Hepatocyte (in vitro differentiated cells): ENCODE results near the gene LYZ. TPM values are rescaled to one million over a fixed set of nuclear protein-coding genes. Genes with fewer than 3 reads are reported as not detected.

Source experiments
- DNase-seq: peaks from one replicate; pipeline ENCODE4 v3.0.0-alpha.2; 2016; ENCODE audit warnings: low spot score
- H2AFZ ChIP-seq: fragments of 200-600 bp; sonication (generic); 2 replicates; pipeline ENCODE4 v1.6.0; 2016; ENCODE audit warnings: antibody characterized with exemption, mild to moderate bottlenecking
- H3K27ac ChIP-seq: fragments of 200-600 bp; sonication (generic); 2 replicates; pipeline ENCODE4 v1.5.1; 2016; ENCODE audit warnings: mild to moderate bottlenecking
- H3K27me3 ChIP-seq: fragments of 200-600 bp; sonication (generic); 2 replicates; pipeline ENCODE4 v1.6.1; 2016
- H3K36me3 ChIP-seq: fragments of 200-600 bp; sonication (generic); replicated peaks from 2 replicates; pipeline ENCODE4 v1.5.1; 2016; ENCODE audit warnings: low read depth; ENCODE audit not compliant: insufficient read depth
- H3K4me1 ChIP-seq: fragments of 200-600 bp; sonication (generic); 2 replicates; pipeline ENCODE4 v1.5.1; 2016; ENCODE audit warnings: mild to moderate bottlenecking, moderate library complexity; ENCODE audit not compliant: insufficient read depth
- H3K4me2 ChIP-seq: fragments of 200-600 bp; sonication (generic); 2 replicates; pipeline ENCODE4 v1.6.0; 2016
- H3K4me3 ChIP-seq: fragments of 200-600 bp; sonication (generic); 2 replicates; pipeline ENCODE4 v1.5.1; 2016; ENCODE audit warnings: mild to moderate bottlenecking
- H3K79me2 ChIP-seq: fragments of 200-600 bp; sonication (generic); 2 replicates; pipeline ENCODE4 v1.6.0; 2017; ENCODE audit warnings: mild to moderate bottlenecking
- H3K9me2 ChIP-seq: fragments of 200-600 bp; sonication (generic); replicated peaks from 2 replicates; pipeline ENCODE4 v1.6.0; 2017; ENCODE audit warnings: mild to moderate bottlenecking; ENCODE audit not compliant: insufficient read depth
- H3K9me3 ChIP-seq: fragments of 200-600 bp; sonication (generic); 2 replicates; pipeline ENCODE4 v1.5.1; 2016; ENCODE audit warnings: low read depth, mild to moderate bottlenecking
- H4K20me1 ChIP-seq: fragments of 200-600 bp; sonication (generic); 2 replicates; pipeline ENCODE4 v1.6.0; 2016; ENCODE audit warnings: mild to moderate bottlenecking; ENCODE audit not compliant: insufficient read depth, poor library complexity, severe bottlenecking
- CTCF ChIP-seq: fragments of 200-600 bp; sonication (generic); IDR thresholded peaks from 2 replicates; pipeline ENCODE4 v1.5.1; 2016; ENCODE audit warnings: antibody characterized with exemption, mild to moderate bottlenecking; ENCODE audit not compliant: poor library complexity
- EZH2 ChIP-seq: fragments of 200-600 bp; sonication (generic); IDR thresholded peaks from 2 replicates; pipeline ENCODE4 v1.6.1; 2016; ENCODE audit warnings: antibody characterized with exemption, mild to moderate bottlenecking, borderline replicate concordance
- EZH2phosphoT487 ChIP-seq: fragments of 200-600 bp; sonication (generic); IDR thresholded peaks from one replicate; pipeline ENCODE4 v1.6.1; 2018; ENCODE audit warnings: antibody characterized with exemption, mild to moderate bottlenecking, low read depth, moderate library complexity; ENCODE audit not compliant: unreplicated experiment, severe bottlenecking
- WGBS: methylation state at CpG from one replicate; pipeline ENCODE4 v1.1.6; 2016; ENCODE audit warnings: low lambda C conversion rate; ENCODE audit errors: missing lambda C conversion rate; 5-methylcytosine and 5-hydroxymethylcytosine counted together
- polyA plus RNA-seq: library from polyadenylated mRNA; unstranded; fragments of >200 nt; fragmentation: Nextera tagmentation; extraction: Ambion mirVana; gene quantifications from 2 replicates; pipeline ENCODE4 v1.2.1, GENCODE V29; 2016
- total RNA-seq: library from RNA; depleted of rRNA; stranded (reverse); fragments of >200 nt; gene quantifications from 2 replicates; pipeline ENCODE4 v1.2.3, GENCODE V29; 2014

The LYZ gene
- total and polyA plus RNA-seq, 2 experiments from 2014 or later: 170 to 282 TPM

GRCh38 chr12:69321351-69321750 lies 26.8 kb upstream of the LYZ start:
- no peaks in the 10 kb centered on the region for H4K20me1 ChIP-seq
- no peaks in the 10 kb centered on the region for H3K36me3 ChIP-seq
- no peak overlapping the region for H3K27ac ChIP-seq
- H3K27me3 ChIP-seq: no peaks in the 10 kb centered on the region
- H2AFZ ChIP-seq: no peak overlapping the region
- H3K9me2 ChIP-seq: no peaks in the 10 kb centered on the region
- no peaks in the 10 kb centered on the region for H3K4me1 ChIP-seq
- TF ChIP-seq EZH2phosphoT487 (no peak), EZH2 (no peak), CTCF (no peak)
- H3K9me3 ChIP-seq: no peaks in the 10 kb centered on the region
- 89% methylated on average over 1 of the region's 1 CpG for WGBS
- H3K4me2 ChIP-seq: no peak overlapping the region
- no peak overlapping the region for H3K4me3 ChIP-seq
- H3K79me2 ChIP-seq: no peaks in the 10 kb centered on the region
- no peak for DNase-seq

GRCh38 chr12:69324797-69325466 lies 23.2 kb upstream of the LYZ start:
- no peak overlapping the region for H2AFZ ChIP-seq
- 75% methylated on average over 2 of the region's 2 CpGs for WGBS
- TF ChIP-seq EZH2phosphoT487 (no peak), EZH2 (no peak), CTCF (no peak)

GRCh38 chr12:69328426-69328825 lies 19.8 kb upstream of the LYZ start:
- Histone ChIP-seq H3K79me2 (no peaks in the 10 kb centered on the region), H4K20me1 (no peaks in the 10 kb centered on the region), H3K4me2 (peak overlapping the region; percentile 82), H3K27ac (peak overlapping the region; percentile 96), H3K4me3 (no peak overlapping the region), H3K27me3 (peaks cover 4% of the 10 kb centered on the region), H3K4me1 (peaks cover 4% of the 10 kb centered on the region), H2AFZ (no peak overlapping the region), H3K36me3 (no peaks in the 10 kb centered on the region), H3K9me2 (no peaks in the 10 kb centered on the region), H3K9me3 (no peaks in the 10 kb centered on the region)
- 88% methylated on average over 3 of the region's 3 CpGs for WGBS
- DNase-seq: no peak
- no peak for TF ChIP-seq EZH2
- TF ChIP-seq CTCF: no peak
- TF ChIP-seq EZH2phosphoT487: no peak

More at GRCh38 chr12:69324797-69325466, 23.2 kb upstream of the LYZ start:
- H4K20me1 ChIP-seq: no peaks in the 10 kb centered on the region
- no peaks in the 10 kb centered on the region for H3K36me3 ChIP-seq
- no peak overlapping the region for H3K4me2 ChIP-seq
- peaks cover 4% of the 10 kb centered on the region for H3K27me3 ChIP-seq
- no peak overlapping the region for H3K27ac ChIP-seq
- H3K79me2 ChIP-seq: no peaks in the 10 kb centered on the region
- no peaks in the 10 kb centered on the region for H3K9me2 ChIP-seq
- no peak for DNase-seq
- no peak overlapping the region for H3K4me3 ChIP-seq
- H3K4me1 ChIP-seq: no peaks in the 10 kb centered on the region
- no peaks in the 10 kb centered on the region for H3K9me3 ChIP-seq
